SK-N-SH (cell line): ENCODE data around the gene KIF21B.

ENCODE experiments used
- EZH2phosphoT487 ChIP-seq: fragments of 200-600 bp; sonication (generic); IDR thresholded peaks from 2 replicates; pipeline ENCODE4 v1.6.1; 2017; ENCODE audit warnings: low read depth, mixed run types, mild to moderate bottlenecking, antibody characterized with exemption, moderate library complexity, borderline replicate concordance
- MEF2A ChIP-seq: IDR thresholded peaks from 2 replicates; pipeline ENCODE4 v1.4.0; 2012; ENCODE audit warnings: low read depth, borderline replicate concordance
- TF ChIP-seq, protein P1 (sequence below): IDR thresholded peaks from 2 replicates; pipeline ENCODE4 v1.4.0; 2012; ENCODE audit warnings: low read depth, borderline replicate concordance
- TF ChIP-seq, protein P2 (sequence below): fragments of 200-600 bp; sonication (generic); IDR thresholded peaks from 2 replicates; pipeline ENCODE4 v1.6.1; 2017; ENCODE audit warnings: antibody characterized with exemption, mild to moderate bottlenecking, moderate library complexity

DNA sequence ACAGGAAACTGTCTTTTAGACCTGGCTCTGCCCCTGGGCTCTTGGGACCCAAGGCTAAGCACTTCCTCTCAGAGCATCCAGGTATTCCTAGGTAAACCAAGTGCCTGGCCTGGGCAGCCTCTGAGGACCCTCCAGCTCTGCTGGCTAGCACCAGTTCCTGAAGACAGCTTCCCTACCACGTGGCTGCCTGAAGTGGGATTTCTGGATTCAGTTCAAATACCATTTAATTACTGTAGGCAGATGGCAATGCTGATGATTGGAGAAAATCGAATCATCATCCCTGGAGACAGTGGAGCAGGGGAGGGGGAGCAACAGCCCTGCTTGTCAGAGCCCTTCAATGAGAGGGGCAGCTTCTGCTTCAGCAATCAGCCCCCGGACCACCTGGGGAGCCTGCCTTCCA lies 11.9 kb downstream of the KIF21B start:
- TF ChIP-seq MEF2A (no peak), EZH2phosphoT487 (no peak)
- TF ChIP-seq, protein P1, sequence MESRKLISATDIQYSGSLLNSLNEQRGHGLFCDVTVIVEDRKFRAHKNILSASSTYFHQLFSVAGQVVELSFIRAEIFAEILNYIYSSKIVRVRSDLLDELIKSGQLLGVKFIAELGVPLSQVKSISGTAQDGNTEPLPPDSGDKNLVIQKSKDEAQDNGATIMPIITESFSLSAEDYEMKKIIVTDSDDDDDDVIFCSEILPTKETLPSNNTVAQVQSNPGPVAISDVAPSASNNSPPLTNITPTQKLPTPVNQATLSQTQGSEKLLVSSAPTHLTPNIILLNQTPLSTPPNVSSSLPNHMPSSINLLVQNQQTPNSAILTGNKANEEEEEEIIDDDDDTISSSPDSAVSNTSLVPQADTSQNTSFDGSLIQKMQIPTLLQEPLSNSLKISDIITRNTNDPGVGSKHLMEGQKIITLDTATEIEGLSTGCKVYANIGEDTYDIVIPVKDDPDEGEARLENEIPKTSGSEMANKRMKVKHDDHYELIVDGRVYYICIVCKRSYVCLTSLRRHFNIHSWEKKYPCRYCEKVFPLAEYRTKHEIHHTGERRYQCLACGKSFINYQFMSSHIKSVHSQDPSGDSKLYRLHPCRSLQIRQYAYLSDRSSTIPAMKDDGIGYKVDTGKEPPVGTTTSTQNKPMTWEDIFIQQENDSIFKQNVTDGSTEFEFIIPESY: no peak
- TF ChIP-seq, protein P2, sequence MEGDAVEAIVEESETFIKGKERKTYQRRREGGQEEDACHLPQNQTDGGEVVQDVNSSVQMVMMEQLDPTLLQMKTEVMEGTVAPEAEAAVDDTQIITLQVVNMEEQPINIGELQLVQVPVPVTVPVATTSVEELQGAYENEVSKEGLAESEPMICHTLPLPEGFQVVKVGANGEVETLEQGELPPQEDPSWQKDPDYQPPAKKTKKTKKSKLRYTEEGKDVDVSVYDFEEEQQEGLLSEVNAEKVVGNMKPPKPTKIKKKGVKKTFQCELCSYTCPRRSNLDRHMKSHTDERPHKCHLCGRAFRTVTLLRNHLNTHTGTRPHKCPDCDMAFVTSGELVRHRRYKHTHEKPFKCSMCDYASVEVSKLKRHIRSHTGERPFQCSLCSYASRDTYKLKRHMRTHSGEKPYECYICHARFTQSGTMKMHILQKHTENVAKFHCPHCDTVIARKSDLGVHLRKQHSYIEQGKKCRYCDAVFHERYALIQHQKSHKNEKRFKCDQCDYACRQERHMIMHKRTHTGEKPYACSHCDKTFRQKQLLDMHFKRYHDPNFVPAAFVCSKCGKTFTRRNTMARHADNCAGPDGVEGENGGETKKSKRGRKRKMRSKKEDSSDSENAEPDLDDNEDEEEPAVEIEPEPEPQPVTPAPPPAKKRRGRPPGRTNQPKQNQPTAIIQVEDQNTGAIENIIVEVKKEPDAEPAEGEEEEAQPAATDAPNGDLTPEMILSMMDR: no peak
